GM23338 (cell line): ENCODE results near the gene WWP2. TPM values are rescaled to one million over a fixed set of nuclear protein-coding genes. Genes with fewer than 3 reads are reported as not detected.

Experiments
- ATAC-seq: fragments of 200-7000 bp; cut with Tn5 transposase; 3 replicates; pipeline ENCODE4 v1.9.1; 2020
- DNase-seq: peaks from one replicate; pipeline ENCODE4 v3.0.0-alpha.2; 2015; ENCODE audit warnings: low spot score
- H2AFZ ChIP-seq: fragments of 200-600 bp; sonication (generic); 2 replicates; pipeline ENCODE4 v1.8.0; 2016; ENCODE audit warnings: antibody characterized with exemption, mild to moderate bottlenecking, moderate library complexity
- H3F3A ChIP-seq: fragments of 200-600 bp; sonication (generic); replicated peaks from 2 replicates; pipeline ENCODE4 v1.8.0; 2017; ENCODE audit warnings: antibody characterized with exemption, mixed run types, low read depth
- H3K27ac ChIP-seq: fragments of 200-600 bp; sonication (generic); 2 replicates; pipeline ENCODE4 v1.6.1; 2016; ENCODE audit warnings: low read depth
- H3K27me3 ChIP-seq: fragments of 200-600 bp; sonication (generic); 2 replicates; pipeline ENCODE4 v1.8.0; 2016; ENCODE audit warnings: mild to moderate bottlenecking, mixed run types, moderate library complexity; ENCODE audit not compliant: insufficient read depth
- H3K36me3 ChIP-seq: fragments of 200-600 bp; sonication (generic); 2 replicates; pipeline ENCODE4 v1.8.0; 2016; ENCODE audit warnings: mild to moderate bottlenecking; ENCODE audit not compliant: insufficient read depth
- H3K4me1 ChIP-seq: fragments of 200-600 bp; sonication (generic); 2 replicates; pipeline ENCODE4 v1.8.0; 2016; ENCODE audit warnings: mild to moderate bottlenecking, moderate library complexity; ENCODE audit not compliant: insufficient read depth
- H3K4me2 ChIP-seq: fragments of 200-600 bp; sonication (generic); 2 replicates; pipeline ENCODE4 v1.7.1; 2017; ENCODE audit warnings: mixed run types
- H3K4me3 ChIP-seq: fragments of 200-600 bp; sonication (generic); 2 replicates; pipeline ENCODE4 v1.6.1; 2016; ENCODE audit warnings: mixed run types
- H3K79me2 ChIP-seq: fragments of 200-600 bp; sonication (generic); replicated peaks from 2 replicates; pipeline ENCODE4 v1.8.0; 2017; ENCODE audit warnings: mild to moderate bottlenecking; ENCODE audit not compliant: insufficient read depth
- H3K9me2 ChIP-seq: fragments of 200-600 bp; sonication (generic); 2 replicates; pipeline ENCODE4 v1.8.0; 2017; ENCODE audit not compliant: insufficient read depth
- H4K20me1 ChIP-seq: fragments of 200-600 bp; sonication (generic); replicated peaks from 2 replicates; pipeline ENCODE4 v1.8.0; 2017; ENCODE audit warnings: mild to moderate bottlenecking; ENCODE audit not compliant: insufficient read depth
- H3K27ac Mint-ChIP-seq: 2 replicates; pipeline ENCODE4 v1.8.0; 2020; ENCODE audit warnings: inconsistent platforms, mild to moderate bottlenecking, moderate library complexity, mixed read lengths
- H3K27me3 Mint-ChIP-seq: 3 replicates; pipeline ENCODE4 v1.8.0; 2022; ENCODE audit warnings: low read depth, mild to moderate bottlenecking, moderate library complexity, mixed read lengths, inconsistent platforms; ENCODE audit not compliant: insufficient read depth, poor library complexity
- H3K36me3 Mint-ChIP-seq: 3 replicates; pipeline ENCODE4 v1.8.0; 2021; ENCODE audit warnings: low read depth, mild to moderate bottlenecking, inconsistent platforms, moderate library complexity, mixed read lengths
- H3K4me1 Mint-ChIP-seq: 3 replicates; pipeline ENCODE4 v1.8.0; 2020; ENCODE audit warnings: mild to moderate bottlenecking, inconsistent platforms, mixed read lengths
- H3K4me3 Mint-ChIP-seq: 3 replicates; pipeline ENCODE4 v1.8.0; 2021; ENCODE audit warnings: moderate library complexity, mild to moderate bottlenecking, inconsistent platforms, mixed read lengths
- H3K9me3 Mint-ChIP-seq: 3 replicates; pipeline ENCODE4 v1.8.0; 2020; ENCODE audit warnings: moderate library complexity, mild to moderate bottlenecking, inconsistent platforms, mixed read lengths
- ETS1 ChIP-seq: IDR thresholded peaks from 2 replicates; pipeline ENCODE4 v1.6.1; 2016; ENCODE audit warnings: antibody characterized with exemption
- EZH2 ChIP-seq: fragments of 200-600 bp; sonication (generic); IDR thresholded peaks from one replicate; pipeline ENCODE4 v1.8.0; 2017; ENCODE audit warnings: antibody characterized with exemption, mild to moderate bottlenecking, low read depth; ENCODE audit not compliant: unreplicated experiment
- EZH2phosphoT487 ChIP-seq: fragments of 200-600 bp; sonication (generic); IDR thresholded peaks from one replicate; pipeline ENCODE4 v1.8.1; 2018; ENCODE audit warnings: antibody characterized with exemption; ENCODE audit not compliant: unreplicated experiment
- JUNB ChIP-seq: IDR thresholded peaks from one replicate; pipeline ENCODE4 v1.6.1; 2016; ENCODE audit warnings: antibody characterized with exemption; ENCODE audit not compliant: unreplicated experiment
- STAT1 ChIP-seq: IDR thresholded peaks from one replicate; pipeline ENCODE4 v1.6.1; 2016; ENCODE audit warnings: antibody characterized with exemption; ENCODE audit not compliant: unreplicated experiment
- ZNF331 ChIP-seq: fragments of 250-450 bp; sonication (Bioruptor Pico); IDR thresholded peaks from 2 replicates; pipeline ENCODE4 v1.5.0; 2020; ENCODE audit warnings: low read depth, mild to moderate bottlenecking, moderate library complexity
- ZNF462 ChIP-seq: fragments of 250-450 bp; sonication (Bioruptor Pico); IDR thresholded peaks from 2 replicates; pipeline ENCODE4 v1.5.0; 2020; ENCODE audit warnings: mild to moderate bottlenecking, moderate library complexity
- polyA plus RNA-seq: library from polyadenylated mRNA; unstranded; fragments of >200 nt; fragmentation: Nextera tagmentation; extraction: Ambion mirVana; gene quantifications from 2 replicates; pipeline ENCODE4 v1.2.1, GENCODE V29; 2016
- total RNA-seq: library from RNA; depleted of rRNA; stranded (reverse); fragments of >200 nt; shearing (Covaris generic); gene quantifications from 2 replicates; pipeline ENCODE4 v1.2.3, GENCODE V29; 2014
- TF ChIP-seq, protein P1 (sequence below), 2 experiments: fragments of 200-600 bp in 1 of 2; sonication (generic) in 1 of 2; conservative IDR thresholded peaks; 2 replicates each; pipeline versions ENCODE4 v1.5.1 to v1.6.1; 2016 to 2017; ENCODE audit warnings: antibody characterized with exemption in 2 of 2, low read depth in 2 of 2, mild to moderate bottlenecking in 2 of 2, moderate library complexity in 1 of 2
- TF ChIP-seq, protein P2 (sequence below): IDR thresholded peaks from one replicate; pipeline ENCODE4 v1.6.1; 2018; ENCODE audit warnings: antibody characterized with exemption; ENCODE audit not compliant: unreplicated experiment

Gene WWP2
- total and polyA plus RNA-seq, 2 experiments from 2014 or later = 12.3 to 35.5 TPM

DNA sequence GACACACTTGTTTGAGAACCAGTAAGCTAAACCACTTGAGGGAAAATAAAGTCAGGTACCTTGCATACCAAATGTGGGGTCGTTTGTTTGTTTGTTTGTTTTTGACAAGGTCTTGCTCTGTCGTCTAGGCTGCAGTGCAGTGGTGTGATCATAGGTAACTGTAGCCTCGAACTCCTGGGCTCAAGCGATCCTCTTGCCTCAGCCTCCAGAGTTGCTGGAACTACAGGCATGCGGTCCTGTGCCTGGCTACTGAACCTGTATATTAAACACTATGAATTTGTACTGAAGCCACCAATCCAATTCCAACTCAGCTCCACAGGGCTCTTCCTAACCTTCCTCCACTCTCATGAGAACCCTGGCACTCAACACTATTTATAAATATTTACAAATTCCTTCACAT is 51.9 kb downstream of the WWP2 start (continued):
- TF ChIP-seq ZNF462 (CRISPR knock-in tag) = no peak
- TF ChIP-seq JUNB = no peak
- no peak for TF ChIP-seq EZH2phosphoT487

DNA sequence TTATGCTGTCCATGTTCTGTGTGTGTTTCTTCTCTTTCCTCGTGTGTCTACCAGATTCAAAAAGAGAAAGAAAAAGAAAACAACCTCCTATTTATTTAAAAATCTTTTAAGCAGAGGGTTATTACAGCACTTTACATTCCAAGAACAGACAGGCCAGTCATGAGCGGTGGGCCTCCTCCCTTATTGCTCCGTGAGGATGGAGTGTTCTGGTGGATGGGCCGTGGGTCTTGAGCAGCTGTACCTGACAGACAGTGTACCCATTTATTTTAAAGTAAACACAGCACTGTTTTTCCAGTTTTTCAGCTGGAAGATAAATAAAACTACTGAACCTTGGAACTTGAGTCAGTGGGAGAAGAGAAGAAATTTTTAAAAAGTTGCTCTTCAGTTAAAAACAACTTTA is 52.4 kb downstream of the WWP2 start:
- H3K4me3 Mint-ChIP-seq = no peak overlapping the region
- peaks cover 13% of the 10 kb centered on the region for H3K4me1 Mint-ChIP-seq
- Histone ChIP-seq H3K4me2 (no peak overlapping the region), H3K79me2 (no peaks in the 10 kb centered on the region; the same call in 1 of the 2 replicates), H4K20me1 (no peaks in the 10 kb centered on the region), H3K27me3 (no peaks in the 10 kb centered on the region), H3K4me3 (no peak overlapping the region), H3K36me3 (no peaks in the 10 kb centered on the region), H3F3A (no peaks in the 10 kb centered on the region), H3K9me2 (no peaks in the 10 kb centered on the region), H3K4me1 (peaks cover 8% of the 10 kb centered on the region; the same call in 1 of the 2 replicates), H2AFZ (no peak overlapping the region), H3K27ac (no peak overlapping the region)
- ATAC-seq = no peak
- peaks cover 10% of the 10 kb centered on the region for H3K27me3 Mint-ChIP-seq
- no peak for DNase-seq
- no peak overlapping the region for H3K27ac Mint-ChIP-seq
- peaks cover 11% of the 10 kb centered on the region for H3K36me3 Mint-ChIP-seq
- peaks cover 2% of the 10 kb centered on the region; the same call in 1 of the 3 replicates for H3K9me3 Mint-ChIP-seq
- TF ChIP-seq, protein P1, sequence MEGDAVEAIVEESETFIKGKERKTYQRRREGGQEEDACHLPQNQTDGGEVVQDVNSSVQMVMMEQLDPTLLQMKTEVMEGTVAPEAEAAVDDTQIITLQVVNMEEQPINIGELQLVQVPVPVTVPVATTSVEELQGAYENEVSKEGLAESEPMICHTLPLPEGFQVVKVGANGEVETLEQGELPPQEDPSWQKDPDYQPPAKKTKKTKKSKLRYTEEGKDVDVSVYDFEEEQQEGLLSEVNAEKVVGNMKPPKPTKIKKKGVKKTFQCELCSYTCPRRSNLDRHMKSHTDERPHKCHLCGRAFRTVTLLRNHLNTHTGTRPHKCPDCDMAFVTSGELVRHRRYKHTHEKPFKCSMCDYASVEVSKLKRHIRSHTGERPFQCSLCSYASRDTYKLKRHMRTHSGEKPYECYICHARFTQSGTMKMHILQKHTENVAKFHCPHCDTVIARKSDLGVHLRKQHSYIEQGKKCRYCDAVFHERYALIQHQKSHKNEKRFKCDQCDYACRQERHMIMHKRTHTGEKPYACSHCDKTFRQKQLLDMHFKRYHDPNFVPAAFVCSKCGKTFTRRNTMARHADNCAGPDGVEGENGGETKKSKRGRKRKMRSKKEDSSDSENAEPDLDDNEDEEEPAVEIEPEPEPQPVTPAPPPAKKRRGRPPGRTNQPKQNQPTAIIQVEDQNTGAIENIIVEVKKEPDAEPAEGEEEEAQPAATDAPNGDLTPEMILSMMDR (conservative IDR thresholded peaks at IDR 0.05; ENCODE audit: low read depth in 2 of 2) = no peak
- TF ChIP-seq EZH2 = no peak
- TF ChIP-seq STAT1 = no peak
- TF ChIP-seq, protein P2, sequence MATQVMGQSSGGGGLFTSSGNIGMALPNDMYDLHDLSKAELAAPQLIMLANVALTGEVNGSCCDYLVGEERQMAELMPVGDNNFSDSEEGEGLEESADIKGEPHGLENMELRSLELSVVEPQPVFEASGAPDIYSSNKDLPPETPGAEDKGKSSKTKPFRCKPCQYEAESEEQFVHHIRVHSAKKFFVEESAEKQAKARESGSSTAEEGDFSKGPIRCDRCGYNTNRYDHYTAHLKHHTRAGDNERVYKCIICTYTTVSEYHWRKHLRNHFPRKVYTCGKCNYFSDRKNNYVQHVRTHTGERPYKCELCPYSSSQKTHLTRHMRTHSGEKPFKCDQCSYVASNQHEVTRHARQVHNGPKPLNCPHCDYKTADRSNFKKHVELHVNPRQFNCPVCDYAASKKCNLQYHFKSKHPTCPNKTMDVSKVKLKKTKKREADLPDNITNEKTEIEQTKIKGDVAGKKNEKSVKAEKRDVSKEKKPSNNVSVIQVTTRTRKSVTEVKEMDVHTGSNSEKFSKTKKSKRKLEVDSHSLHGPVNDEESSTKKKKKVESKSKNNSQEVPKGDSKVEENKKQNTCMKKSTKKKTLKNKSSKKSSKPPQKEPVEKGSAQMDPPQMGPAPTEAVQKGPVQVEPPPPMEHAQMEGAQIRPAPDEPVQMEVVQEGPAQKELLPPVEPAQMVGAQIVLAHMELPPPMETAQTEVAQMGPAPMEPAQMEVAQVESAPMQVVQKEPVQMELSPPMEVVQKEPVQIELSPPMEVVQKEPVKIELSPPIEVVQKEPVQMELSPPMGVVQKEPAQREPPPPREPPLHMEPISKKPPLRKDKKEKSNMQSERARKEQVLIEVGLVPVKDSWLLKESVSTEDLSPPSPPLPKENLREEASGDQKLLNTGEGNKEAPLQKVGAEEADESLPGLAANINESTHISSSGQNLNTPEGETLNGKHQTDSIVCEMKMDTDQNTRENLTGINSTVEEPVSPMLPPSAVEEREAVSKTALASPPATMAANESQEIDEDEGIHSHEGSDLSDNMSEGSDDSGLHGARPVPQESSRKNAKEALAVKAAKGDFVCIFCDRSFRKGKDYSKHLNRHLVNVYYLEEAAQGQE = no peak
- TF ChIP-seq ZNF331 = no peak
- TF ChIP-seq EZH2phosphoT487 = no peak
- TF ChIP-seq ETS1 = no peak
